Peyer's patch (tissue), 4 donors: ENCODE results near the gene NAXE.

ENCODE experiments used
- POLR2A ChIP-seq, 2 donors: fragments of 450-650 bp; IDR thresholded peaks; one replicate each; pipeline ENCODE4 v1.5.1; 2017; ENCODE audit warnings: antibody characterized with exemption in 2 of 2, mild to moderate bottlenecking in 2 of 2, moderate library complexity in 2 of 2
- TF ChIP-seq, protein P1 (sequence below), 6 experiments: fragments of 450-650 bp in 4 of 6; fragments of 200-600 bp in 2 of 6; sonication (generic) in 1 of 6; IDR thresholded peaks; one replicate each; pipeline ENCODE4 v1.5.1; 2017 to 2019; ENCODE audit warnings: antibody characterized with exemption in 6 of 6, mild to moderate bottlenecking in 3 of 6, moderate library complexity in 1 of 6

DNA sequence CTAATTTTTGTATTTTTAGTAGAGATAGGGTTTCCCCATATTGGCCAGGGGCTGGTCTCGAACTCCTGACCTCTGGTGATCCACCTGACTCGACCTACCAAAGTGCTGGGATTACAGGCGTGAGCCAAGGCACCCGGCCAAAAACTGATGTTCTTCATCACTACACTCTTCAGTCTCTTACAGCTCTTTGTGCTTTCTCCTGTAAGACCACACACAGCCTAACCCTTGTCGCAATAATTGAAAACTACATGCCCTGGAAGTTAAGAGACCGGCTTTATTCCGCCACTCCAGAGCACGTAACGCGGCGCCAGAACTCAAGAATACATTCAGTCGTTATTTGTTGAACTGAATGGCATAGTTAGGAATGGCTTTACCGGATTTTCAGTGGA is 9.2 kb downstream of the NAXE start:
- TF ChIP-seq, protein P1, sequence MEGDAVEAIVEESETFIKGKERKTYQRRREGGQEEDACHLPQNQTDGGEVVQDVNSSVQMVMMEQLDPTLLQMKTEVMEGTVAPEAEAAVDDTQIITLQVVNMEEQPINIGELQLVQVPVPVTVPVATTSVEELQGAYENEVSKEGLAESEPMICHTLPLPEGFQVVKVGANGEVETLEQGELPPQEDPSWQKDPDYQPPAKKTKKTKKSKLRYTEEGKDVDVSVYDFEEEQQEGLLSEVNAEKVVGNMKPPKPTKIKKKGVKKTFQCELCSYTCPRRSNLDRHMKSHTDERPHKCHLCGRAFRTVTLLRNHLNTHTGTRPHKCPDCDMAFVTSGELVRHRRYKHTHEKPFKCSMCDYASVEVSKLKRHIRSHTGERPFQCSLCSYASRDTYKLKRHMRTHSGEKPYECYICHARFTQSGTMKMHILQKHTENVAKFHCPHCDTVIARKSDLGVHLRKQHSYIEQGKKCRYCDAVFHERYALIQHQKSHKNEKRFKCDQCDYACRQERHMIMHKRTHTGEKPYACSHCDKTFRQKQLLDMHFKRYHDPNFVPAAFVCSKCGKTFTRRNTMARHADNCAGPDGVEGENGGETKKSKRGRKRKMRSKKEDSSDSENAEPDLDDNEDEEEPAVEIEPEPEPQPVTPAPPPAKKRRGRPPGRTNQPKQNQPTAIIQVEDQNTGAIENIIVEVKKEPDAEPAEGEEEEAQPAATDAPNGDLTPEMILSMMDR (IDR thresholded peaks at IDR 0.05), result no peak
- no peak for TF ChIP-seq POLR2A (IDR thresholded peaks at IDR 0.05)
